HG02938 (cell line): Measurements from ENCODE around the gene ITPK1.
"Not testable (repeated sequence)": the region's sequence is repeated elsewhere in the genome, so short reads cannot be mapped to it uniquely, and the experiment has no call there.

Source experiments
- ATAC-seq: cut with Tn5 transposase; IDR thresholded peaks from one replicate; pipeline ENCODE4 v1.9.1; 2021; ENCODE audit warnings: mild to moderate bottlenecking, moderate library complexity; ENCODE audit not compliant: unreplicated experiment

The ITPK1 gene

DNA sequence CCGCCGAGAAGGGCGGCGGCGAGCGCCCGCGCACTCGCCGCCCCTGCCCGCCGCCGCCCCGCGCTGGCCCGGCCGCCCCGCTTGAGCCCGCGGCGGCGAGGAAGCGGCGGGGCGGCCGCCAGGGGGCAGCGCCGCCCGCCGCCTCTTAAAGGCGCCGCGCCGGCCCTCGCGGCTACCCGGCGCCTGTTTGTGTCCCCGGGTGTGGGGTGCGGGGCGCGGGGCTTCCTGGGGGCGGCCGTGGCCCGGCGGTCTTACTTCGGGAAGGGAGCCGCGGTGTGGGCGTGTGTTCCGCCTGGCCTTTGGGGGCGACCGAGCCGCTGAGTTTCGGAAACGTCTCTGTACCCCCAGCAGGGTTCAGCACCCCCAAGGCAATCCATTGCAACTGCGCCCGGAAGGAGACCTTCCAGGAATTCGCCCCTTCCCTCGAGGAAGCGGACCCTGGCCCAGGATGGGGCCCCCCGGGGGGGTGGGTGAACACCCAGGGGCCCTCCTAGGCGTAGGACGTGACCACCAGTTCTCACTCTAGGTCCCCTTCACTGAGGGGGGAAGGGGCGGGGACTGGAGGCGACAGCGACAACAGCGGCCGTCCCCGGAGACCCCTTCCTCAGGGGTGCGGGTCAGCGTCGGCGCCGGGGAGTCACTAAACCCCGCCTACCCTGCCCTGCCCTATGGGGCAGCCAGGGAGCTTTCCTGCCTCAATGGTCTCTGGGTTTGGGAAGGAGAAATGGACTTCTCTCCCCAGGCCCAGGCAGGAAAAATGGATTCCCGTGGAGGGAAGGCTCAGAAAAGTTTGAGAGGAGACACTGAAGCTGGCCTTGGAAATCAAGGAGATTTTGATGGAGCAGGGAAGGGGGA, at the start of gene ITPK1:
TSS of gene ITPK1 (minus strand) at position 105 of the 855 bp plus-strand sequence. CDS start 762 bp downstream, outside the sequence.
- ATAC-seq, result peak; percentile 51

DNA sequence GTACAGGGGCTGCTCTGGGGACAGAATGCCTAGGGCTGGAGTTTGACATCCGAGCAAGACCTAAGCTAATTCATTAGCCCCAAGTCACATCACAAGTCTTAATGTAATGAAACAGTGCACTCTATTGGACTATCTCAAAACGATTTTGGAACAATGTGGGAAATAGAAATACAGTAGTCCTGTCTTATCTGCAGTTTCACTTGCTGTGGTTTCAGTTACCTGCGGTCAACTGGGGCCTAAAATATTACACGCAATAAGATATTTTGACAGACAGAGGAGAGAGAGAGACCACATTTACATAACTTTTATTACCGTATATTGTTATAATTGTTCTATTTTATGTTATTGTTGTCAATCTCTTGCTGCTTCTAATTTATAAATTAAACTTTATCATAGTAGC, 47.8 kb upstream of the ITPK1 start:
- no peak for ATAC-seq

DNA sequence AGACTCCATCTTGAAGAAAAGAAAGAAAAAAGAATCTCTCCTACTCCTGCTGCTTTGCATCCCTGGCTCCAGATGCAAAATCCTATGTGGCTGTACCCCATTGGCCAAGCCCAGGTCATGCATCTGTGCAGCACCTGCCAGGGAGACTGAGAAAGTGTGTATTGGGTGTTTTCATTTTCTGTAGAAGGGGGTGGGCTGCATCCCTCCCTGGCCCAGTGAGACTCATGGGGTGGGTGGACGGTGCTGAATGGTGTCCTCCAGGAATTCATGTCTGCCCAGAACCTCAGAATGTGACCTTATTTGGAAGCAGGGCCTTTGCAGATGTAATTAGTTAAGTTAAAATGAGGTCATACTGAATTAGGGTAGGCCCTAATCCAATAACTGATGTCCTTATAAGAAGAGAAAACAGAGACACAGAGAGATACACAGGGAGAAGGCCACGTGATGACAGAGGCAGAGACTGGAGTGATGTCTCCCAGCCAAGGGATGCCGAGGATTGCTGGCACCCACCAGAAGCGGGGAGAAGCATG, 45.8 kb upstream of the ITPK1 start:
- no peak for ATAC-seq

DNA sequence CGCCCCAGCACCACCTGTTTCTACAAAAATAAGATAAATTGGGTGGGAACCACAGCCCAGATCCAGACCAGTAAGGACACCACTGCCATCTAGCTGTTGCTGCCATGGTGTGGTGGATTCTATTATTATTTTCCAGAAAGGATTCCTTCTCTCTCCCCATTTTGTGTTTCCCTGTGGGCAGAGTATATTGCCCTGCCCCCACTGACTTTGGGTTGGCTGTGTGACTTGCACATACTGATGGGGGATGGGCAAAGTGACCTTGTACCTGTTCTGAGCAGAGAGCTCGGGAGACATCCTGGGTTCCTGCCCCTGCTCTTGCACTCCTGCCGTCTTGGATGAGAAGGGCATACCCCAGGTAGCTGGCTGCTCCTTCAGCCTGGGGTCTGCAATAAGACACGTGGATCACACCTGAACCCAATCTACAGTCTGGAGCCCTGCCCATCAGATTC, 44.7 kb upstream of the ITPK1 start:
- ATAC-seq, result no peak

DNA sequence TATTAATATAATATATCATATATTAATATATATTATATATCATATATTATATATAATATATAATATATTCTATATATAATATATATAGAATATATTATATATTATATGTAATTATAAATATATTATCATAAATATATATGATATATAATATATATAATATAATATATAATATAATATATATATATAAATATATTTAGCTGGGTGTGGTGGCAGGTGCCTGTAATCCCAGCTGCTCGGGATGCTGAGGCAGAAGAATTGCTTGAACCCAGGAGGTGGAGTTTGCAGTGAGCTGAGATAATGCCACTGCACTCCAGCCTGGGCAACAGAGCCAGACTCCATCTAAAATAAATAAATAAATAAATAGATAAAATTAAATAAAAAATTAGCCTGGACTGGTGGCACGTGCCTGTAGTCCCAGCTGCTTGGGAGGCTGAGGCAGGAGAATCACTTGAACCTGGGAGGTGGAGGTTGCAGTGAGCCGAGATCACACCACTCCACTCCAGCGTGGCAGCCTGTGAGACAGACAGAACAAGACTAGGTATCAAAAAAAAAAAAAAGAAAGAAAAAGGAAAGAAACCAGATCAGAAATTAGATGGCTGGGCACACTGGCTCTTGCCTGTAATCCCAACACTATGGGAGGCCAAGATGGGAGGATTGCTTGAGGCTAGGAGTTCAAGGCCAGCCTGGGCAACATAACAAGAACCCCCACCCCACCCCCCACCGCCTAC, 44.1 kb upstream of the ITPK1 start:
- ATAC-seq, result not testable (repeated sequence)

DNA sequence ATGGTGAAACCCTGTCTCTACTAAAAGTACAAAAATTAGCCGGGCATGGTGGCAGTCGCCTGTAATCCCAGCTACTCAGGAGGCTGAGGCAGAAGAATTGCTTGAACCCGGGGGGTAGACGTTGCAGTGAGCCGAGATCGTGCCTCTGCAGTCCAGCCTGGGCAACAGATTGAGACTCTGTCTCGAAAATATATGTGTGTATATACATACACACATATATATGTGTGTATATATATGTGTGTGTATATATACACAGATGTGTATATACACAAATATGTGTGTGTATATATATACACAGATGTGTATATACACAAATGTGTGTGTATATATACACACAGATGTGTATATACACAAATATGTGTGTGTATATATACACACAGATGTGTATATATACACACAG, 42.6 kb upstream of the ITPK1 start:
- not testable (repeated sequence) for ATAC-seq

DNA sequence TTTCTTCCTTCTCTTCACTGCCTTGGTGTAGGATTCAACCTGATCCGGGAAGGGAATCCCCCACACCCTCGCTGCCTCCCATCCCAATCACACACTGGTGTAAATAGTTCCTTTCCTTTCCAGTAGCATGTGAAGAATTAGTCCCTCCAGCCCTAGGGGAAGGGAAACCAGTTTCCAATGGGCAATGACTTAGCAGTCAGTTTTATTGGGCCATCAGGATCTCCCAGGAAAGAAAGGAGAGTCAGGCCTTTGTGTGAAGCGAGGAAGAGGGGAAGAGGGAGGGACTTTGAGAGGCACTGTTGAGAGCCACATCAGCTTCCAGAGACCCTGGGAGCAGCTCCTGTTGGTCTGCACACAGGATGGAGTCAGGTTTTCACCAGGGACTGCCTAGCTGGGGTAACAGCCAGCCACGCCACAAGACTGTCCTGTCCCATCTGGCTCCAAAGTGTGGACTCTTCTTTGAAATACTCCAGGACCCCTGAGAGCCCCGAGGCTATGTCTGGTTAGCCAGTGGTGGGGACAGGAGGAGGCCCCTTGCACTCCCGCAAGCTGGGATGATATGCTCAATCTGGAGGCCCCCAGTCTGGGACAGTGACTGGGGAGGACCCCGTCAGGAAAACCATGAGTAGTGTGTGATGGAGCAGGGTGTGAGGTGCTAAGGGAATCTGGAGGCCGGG, 41.1 kb upstream of the ITPK1 start:
- no peak for ATAC-seq

DNA sequence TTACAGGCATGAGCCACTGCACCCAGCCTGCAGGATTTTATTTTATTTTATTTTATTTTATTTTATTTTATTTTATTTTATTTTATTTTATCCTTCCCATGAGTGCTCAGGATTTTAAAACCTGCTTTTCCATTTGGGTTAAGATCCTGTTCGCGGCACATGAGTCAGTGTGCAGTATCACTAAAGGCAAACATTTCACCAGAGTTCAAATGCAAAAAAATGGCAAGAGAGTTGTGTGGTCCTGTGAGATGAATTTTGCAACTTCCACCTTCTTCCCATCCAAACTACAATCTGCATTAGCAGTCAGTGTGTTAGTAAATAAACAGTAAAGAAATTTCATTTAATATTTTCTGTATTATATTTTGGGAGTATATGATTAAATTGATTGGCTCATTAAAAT, 39.9 kb upstream of the ITPK1 start:
- ATAC-seq, result no peak

DNA sequence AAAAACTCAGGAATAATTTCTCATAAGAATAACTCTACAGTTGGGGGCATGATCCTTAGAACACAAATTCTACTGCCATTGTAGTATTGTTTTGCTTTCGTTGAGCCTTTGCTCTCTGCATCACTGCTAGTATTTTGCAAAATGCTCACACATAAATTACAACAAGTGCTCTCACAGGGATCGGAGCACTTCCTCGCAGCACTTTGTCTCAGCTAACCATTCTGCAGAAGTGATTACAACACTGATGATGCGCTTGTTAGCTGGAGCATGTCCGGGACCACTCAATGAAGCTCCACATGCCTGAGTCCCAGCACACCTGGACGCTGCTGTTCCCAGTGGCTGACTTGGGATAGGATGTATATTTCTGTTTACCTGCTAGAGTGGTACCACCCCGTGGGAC, 37.4 kb upstream of the ITPK1 start:
- ATAC-seq, result no peak

DNA sequence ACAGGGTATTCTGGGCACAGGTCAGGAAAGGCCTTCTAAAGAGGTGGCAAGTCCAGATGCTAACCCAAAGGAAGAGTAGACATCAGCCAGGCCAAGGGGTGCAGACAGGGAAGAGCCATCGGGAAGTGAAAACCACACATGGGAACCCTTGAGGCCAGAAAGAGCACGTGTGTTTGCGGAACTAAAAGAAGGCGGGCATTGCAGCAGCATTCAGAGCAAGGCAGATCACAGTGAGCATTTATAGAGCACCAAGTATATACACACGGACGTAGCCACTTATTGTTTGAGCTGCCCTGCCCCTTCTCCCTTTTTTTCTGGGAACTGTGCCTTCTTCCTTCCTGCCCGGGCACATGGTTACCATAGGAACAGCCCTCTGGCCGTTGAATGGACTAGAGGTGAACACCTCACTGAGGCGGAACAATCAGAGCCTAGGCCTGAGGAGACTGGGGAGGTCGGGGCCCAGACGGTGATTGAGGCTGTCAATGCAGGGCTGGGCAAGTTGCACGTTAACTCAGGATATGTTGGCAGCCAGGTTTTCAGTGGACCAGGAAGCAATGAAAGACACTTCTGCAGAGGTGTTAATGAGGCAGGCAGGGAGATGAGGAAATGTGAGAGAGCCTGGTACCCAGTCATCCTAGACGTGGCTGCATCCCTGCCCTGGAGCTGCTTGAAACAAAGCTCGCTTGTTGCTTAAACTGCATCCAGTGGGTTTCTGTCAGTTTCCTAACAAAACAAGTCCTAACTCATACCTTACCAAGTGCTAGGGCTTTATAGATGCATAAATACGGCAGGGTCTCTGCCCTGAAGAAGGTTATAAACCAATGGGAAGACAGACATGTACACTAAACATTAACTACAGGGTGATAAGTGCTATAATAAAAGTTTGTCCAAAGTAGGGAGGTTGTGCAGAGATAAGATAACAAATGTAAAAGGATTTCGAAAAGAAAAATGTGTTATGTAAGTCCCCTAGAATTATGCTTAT, 34.8 kb upstream of the ITPK1 start:
- ATAC-seq, result no peak

DNA sequence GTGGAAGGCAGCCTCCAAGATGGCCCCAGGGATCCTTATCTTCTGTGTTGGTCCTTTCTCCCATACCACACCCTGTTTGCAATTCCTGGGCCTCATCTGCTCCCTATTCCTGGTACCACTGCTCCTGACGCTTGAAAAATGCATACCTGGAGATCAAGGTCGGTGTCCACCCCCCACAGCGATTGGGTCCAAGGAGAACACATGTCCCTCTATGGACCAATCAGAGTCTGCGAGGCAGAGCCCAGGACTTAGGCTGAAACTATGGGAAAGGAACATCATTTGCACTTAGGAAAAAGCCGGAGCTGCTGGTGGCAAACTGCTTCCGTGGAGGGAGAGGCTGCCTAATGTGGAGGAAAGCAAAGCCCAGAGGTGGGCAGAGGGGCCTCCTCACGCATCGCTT, 33.3 kb upstream of the ITPK1 start:
- no peak for ATAC-seq

DNA sequence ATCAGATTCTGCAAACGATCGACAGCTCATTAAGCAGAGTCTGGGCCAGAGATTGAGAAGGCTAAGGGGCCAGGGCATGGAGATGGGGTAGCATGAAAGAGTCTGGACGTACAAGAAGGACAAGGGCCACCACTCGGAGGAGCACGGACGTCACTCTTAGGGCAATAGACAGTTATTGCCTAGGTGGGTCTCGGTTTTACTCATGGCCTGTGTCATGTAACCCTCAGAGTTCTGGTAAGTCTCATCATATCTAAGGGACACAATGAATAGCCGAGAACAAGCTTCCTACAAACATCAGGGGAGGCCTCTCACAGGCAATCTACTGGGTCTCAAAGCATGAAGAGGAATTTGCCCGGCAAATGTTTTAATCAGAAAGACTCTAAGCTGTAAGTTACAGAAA, 30.4 kb upstream of the ITPK1 start:
- no peak for ATAC-seq

DNA sequence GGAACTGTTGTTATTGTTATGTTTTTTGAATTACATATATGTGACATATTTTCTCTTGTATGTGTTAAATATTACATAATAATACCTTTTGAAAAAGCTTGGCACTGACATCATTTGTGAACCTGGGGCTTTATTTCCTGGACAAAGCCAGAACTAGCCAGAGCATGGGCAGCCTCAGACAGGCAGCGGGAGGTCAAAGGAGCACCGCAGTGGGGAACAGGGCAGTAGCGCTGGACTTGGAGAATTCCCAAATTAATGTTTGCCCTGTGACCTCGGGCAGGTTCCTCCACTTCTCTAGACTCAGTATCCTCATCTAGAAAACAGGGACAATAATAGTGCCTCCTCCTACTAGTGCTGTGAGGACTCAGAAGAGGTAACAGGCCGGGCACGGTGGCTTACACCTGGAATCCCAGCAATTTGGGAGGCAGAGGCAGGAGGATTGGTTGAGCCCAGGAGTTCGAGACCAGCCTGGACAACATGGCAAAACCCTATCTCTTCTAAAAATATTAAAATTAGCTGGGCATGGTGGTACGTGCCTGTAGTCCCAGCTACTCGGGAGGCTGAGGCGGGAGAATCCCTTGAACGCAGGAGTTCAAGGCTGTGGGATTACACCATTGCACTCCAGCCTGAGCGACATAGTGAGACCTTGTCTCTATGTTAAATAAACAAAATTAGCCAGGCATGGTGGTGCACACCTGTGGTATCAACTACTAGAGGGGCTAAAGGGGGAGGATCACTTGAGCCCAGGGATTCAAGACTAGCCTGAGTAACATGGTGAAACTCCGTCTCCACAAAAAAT, 27.3 kb upstream of the ITPK1 start:
- no peak for ATAC-seq

DNA sequence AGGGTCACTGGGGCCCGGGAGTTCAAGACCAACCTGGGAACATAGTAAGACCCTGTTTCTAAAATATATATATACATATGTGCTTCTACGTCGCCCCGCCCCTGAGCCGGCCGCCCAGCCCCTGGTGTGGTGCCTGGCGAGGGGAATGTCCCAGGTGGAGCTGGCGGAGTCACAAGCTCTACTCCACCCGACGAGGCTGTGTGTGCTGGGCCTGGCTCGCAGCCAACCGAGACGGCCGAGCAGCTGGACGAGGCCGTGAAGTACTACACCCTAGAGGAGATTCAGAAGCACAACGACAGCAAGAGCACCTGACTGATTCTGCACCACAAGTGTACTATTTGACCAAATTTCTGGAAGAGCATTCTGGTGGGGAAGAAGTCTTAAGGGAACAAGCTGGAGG, 22.1 kb upstream of the ITPK1 start:
- no peak for ATAC-seq

DNA sequence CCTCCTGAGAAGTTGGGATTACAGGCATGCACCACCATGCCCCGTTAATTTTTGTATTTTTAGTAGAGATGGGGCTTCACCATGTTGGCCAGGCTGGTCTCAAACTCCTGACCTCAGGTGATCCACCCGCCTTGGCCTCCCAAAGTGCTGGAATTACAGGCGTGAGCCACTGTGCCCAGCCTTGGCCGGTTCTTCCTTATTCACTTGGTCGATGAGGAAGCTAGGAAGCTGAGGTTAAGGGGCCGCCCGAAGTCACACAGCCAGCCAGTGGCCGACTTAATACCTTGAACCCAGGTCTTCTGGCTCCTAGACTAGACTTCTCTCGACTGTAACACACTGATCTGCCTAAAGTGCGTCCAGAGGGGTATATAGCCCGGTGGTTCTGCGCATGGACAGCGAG, 20.8 kb upstream of the ITPK1 start:
- ATAC-seq, result not testable (repeated sequence)

DNA sequence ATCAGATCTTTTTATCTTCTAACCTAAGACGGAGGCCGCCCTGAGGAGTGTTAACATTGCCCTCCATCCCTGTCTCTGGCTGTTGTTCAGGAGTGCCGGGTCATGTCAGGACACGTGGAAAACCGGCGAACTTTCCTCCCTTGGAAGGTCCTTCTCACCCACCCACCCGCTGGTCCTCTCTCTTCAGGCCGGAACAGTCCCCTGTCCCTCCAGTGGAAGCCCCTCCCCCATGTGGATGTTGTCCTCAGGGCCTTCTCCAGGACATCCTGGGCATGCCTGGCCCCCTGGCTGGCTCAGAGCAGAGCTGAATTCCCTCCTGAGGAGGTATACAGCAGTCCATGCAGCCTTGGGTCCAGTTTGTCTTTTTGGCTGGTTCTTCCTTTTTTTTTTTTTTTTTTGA, 20.3 kb upstream of the ITPK1 start:
- no peak for ATAC-seq

DNA sequence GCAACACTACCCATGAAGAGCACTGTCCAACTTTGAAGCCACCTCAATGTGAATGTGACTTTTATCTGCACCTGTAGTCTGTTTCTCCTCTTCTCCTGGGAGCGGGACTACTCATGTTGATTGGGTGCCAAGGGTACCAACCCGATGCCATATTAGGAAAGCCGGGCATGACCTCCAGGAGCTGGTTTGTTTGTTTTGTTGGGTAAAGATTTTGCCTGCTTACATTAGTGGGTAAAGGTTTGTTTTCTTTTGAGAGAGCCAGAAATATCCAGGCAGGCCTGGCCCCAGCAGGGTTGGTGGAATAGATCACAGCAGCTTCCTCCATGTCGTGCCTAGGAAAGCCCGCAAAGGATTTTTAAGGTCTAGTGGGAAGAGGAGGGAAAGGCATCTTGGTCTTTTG, 19.7 kb upstream of the ITPK1 start:
- no peak for ATAC-seq

DNA sequence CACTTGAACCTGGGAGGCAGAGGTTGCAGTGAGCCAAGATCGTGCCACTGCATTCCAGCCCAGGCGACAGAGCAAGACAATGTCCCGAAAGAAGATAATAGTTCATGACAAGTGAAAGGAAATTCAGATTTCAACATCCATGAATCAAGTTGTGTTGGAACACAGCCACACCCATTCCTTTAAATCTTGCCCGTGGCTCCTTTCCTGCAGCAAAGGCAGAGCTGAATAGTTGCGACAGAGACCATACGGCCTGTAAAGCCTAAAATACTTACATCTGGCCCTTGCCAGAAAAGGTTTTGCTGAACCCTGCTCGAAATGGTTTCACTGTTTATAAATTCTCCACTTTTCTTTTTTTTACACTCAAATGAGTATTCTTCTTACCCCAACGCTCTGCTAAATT, 17.7 kb upstream of the ITPK1 start:
- ATAC-seq, result no peak

DNA sequence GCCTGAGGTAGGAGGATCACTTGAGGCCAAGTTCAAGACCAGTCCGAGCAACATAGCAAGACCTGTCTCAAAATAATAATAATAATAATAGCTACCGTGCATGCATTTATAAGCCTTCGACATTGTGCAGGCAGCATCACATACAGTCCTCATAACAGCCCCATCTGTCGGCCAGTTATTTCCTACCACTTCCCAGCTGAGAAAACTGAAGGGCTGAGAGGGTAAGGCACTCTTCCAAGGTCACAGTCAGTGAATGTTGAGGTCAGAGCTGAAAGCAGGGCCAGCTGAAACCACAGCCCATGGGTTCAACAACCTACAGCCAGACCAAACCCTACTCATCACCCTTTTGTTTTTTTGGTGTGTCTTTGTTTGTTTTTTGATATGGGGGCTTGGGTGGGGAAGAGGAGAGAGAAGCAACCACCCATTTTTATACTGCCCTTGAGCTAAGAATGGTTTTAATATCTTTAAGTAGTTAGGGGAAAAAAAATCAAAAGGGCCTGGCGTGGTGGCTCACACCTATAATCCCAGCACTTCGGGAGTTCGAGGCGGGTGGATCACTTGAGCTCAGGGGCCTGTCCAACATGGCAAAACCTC, 16.8 kb upstream of the ITPK1 start:
- ATAC-seq, result no peak
